ENCODE measurements around the gene P2RX6. TPM values are rescaled to one million over a fixed set of nuclear protein-coding genes. Genes with fewer than 3 reads are reported as not detected.

P2RX6 gene
- polyA plus RNA-seq, 1 donor (not counting 4 experiments of a cell fraction or from before 2014, with no cell fraction given): 0.87 TPM

GRCh38 chr22:21030032-21030431 lies 15.1 kb downstream of the P2RX6 start:
- H3K27me3 ChIP-seq (ENCODE audit: control insufficient read depth, extremely low read depth, insufficient read depth, low read length): peaks cover 22% of the 10 kb centered on the region
- dilution Hi-C loops (cut with MboI; ENCODE audit: extremely low pct_ligation_motif_present, low sequenced_read_pairs): no loop called here

DNA sequence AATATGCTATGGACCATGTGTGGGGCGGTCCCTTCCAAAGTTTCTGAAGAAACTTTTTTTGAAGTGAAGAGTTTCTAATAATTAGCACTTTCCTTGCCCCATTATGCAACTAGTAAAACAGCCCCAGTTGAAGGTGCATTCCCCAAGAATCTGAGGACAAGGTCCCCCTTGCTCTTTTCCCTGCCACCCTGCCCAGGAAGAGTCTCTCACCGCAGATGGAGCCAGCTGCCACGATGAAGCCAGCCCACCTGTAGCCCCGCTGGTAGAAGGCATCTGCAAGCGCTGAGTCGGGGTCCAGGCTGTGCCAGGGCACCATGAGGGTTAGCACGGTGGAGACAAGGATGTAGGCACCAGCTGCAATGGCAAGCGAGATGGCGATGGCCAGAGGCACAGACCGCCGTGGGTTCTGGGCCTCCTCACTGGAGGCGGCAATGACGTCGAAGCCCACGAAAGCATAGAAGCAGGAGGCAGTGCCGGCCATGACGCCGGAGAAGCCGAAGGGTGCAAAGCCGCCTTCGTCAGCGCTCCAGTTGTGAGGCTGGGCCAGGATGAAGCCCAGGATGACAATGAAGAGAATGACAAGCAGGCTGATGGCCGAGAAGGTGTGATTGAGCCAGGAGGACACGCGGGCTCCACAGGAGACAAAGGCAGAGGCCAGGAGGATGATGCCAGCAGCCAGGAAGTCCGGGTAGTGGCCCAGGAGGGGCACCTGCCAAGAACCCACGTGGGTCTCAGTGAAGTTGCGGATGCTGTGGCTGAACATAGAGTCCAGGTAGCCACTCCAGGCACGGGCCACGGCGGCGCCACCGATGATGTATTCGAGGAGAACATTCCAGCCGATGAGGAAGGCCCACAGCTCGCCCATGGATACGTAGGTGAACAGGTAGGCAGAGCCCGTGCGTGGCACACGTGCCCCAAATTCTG lies 15.9 kb downstream of the P2RX6 start:
- Histone ChIP-seq H3K4me2 (ENCODE audit: control insufficient read depth, extremely low read depth, insufficient read depth, low read depth, low read length) (no peak overlapping the region), H4K20me1 (ENCODE audit: control insufficient read depth, extremely low read depth, insufficient read depth, low read length) (no peaks in the 10 kb centered on the region), H2AFZ (ENCODE audit: control insufficient read depth, low read length) (no peak overlapping the region), H3K4me1 (ENCODE audit: control insufficient read depth, extremely low read depth, insufficient read depth, low read length) (peaks cover 21% of the 10 kb centered on the region), H3K9ac (ENCODE audit: control insufficient read depth, extremely low read depth, insufficient read depth, low read length) (no peak overlapping the region), H3K79me2 (ENCODE audit: control insufficient read depth, insufficient read depth, low read length) (no peaks in the 10 kb centered on the region), H3K9me3 (ENCODE audit: control insufficient read depth, low read depth, low read length) (no peaks in the 10 kb centered on the region), H3K27me3 (ENCODE audit: control insufficient read depth, extremely low read depth, insufficient read depth, low read length) (peaks cover 22% of the 10 kb centered on the region), H3K27ac (ENCODE audit: control insufficient read depth, insufficient read depth, low read length) (no peak overlapping the region), H3K4me3 (ENCODE audit: control insufficient read depth in 2 of 3, extremely low read depth in 1 of 3, insufficient read depth in 2 of 3, low read depth in 1 of 3, low read length in 3 of 3) (no peak overlapping the region), H3K9me1 (ENCODE audit: control insufficient read depth, extremely low read depth, insufficient read depth, low read length) (no peaks in the 10 kb centered on the region), H3K36me3 (ENCODE audit: control insufficient read depth in 2 of 2, extremely low read depth in 1 of 2, insufficient read depth in 2 of 2, low read length in 2 of 2) (no peaks in the 10 kb centered on the region)
- FAIRE-seq (no peak), DNase-seq (ENCODE audit: low read depth, low spot score) (no peak)
- TF ChIP-seq CTCF (optimal IDR thresholded peaks at IDR 0.05 in 1 of 3, IDR thresholded peaks at IDR 0.05 in 1 of 3, conservative IDR thresholded peaks at IDR 0.05 in 1 of 3; ENCODE audit: extremely low read depth in 1 of 3, insufficient read depth in 2 of 3, low read length in 3 of 3) (no peak), EZH2 (IDR thresholded peaks at IDR 0.05; ENCODE audit: low read length) (no peak)
- dilution Hi-C loops (cut with MboI; ENCODE audit: extremely low pct_ligation_motif_present, low sequenced_read_pairs): no loop called here

More at GRCh38 chr22:21030032-21030431, 15.1 kb downstream of the P2RX6 start:
- no peaks in the 10 kb centered on the region for H3K36me3 ChIP-seq (ENCODE audit: control insufficient read depth in 2 of 2, extremely low read depth in 1 of 2, insufficient read depth in 2 of 2, low read length in 2 of 2)
- H3K4me3 ChIP-seq (ENCODE audit: control insufficient read depth in 2 of 3, extremely low read depth in 1 of 3, insufficient read depth in 2 of 3, low read depth in 1 of 3, low read length in 3 of 3): no peak overlapping the region
- H3K4me2 ChIP-seq (ENCODE audit: control insufficient read depth, extremely low read depth, insufficient read depth, low read depth, low read length): no peak overlapping the region
- no peak for TF ChIP-seq CTCF (optimal IDR thresholded peaks at IDR 0.05 in 1 of 3, IDR thresholded peaks at IDR 0.05 in 1 of 3, conservative IDR thresholded peaks at IDR 0.05 in 1 of 3; ENCODE audit: extremely low read depth in 1 of 3, insufficient read depth in 2 of 3, low read length in 3 of 3)
- no peak for TF ChIP-seq EZH2 (IDR thresholded peaks at IDR 0.05; ENCODE audit: low read length)
- no peak overlapping the region for H2AFZ ChIP-seq (ENCODE audit: control insufficient read depth, low read length)
- H3K9me1 ChIP-seq (ENCODE audit: control insufficient read depth, extremely low read depth, insufficient read depth, low read length): no peaks in the 10 kb centered on the region
- peaks cover 29% of the 10 kb centered on the region for H3K4me1 ChIP-seq (ENCODE audit: control insufficient read depth, extremely low read depth, insufficient read depth, low read length)
- H3K9ac ChIP-seq (ENCODE audit: control insufficient read depth, extremely low read depth, insufficient read depth, low read length): no peak overlapping the region
- H3K9me3 ChIP-seq (ENCODE audit: control insufficient read depth, low read depth, low read length): no peaks in the 10 kb centered on the region
- DNase-seq (ENCODE audit: low read depth, low spot score): no peak
- H3K79me2 ChIP-seq (ENCODE audit: control insufficient read depth, insufficient read depth, low read length): no peaks in the 10 kb centered on the region
- H3K27ac ChIP-seq (ENCODE audit: control insufficient read depth, insufficient read depth, low read length): no peak overlapping the region
- FAIRE-seq: no peak
- H4K20me1 ChIP-seq (ENCODE audit: control insufficient read depth, extremely low read depth, insufficient read depth, low read length): no peaks in the 10 kb centered on the region
